GM10266 (cell line): ENCODE results near the gene CADPS.

ENCODE experiments used
- DNase-seq: peaks from one replicate; pipeline ENCODE4 v3.0.0; 2012; ENCODE audit errors: extremely low spot score
- CTCF ChIP-seq: IDR thresholded peaks from 2 replicates; pipeline ENCODE4 v1.5.1; 2012; ENCODE audit warnings: mild to moderate bottlenecking, low read depth; ENCODE audit not compliant: control insufficient read depth, insufficient read depth; ENCODE audit errors: missing control alignments

CADPS gene

GRCh38 chr3:62710751-62711150, 164.5 kb downstream of the CADPS start:
- TF ChIP-seq CTCF: no peak
- DNase-seq: no peak

GRCh38 chr3:62708638-62709373, 166.4 kb downstream of the CADPS start:
- TF ChIP-seq CTCF: no peak
- no peak for DNase-seq

GRCh38 chr3:62705721-62706120, 169.5 kb downstream of the CADPS start:
- no peak for TF ChIP-seq CTCF
- DNase-seq: no peak

- no peak for DNase-seq
- TF ChIP-seq CTCF: no peak
Measured at GRCh38 chr3:62703451-62704167, 171.6 kb downstream of the CADPS start.

- DNase-seq: no peak
Measured at GRCh38 chr3:62700357-62700756, 174.9 kb downstream of the CADPS start.

GRCh38 chr3:62699728-62700127, 175.5 kb downstream of the CADPS start:
- no peak for TF ChIP-seq CTCF
- DNase-seq: no peak

More at GRCh38 chr3:62700357-62700756, 174.9 kb downstream of the CADPS start:
- no peak for TF ChIP-seq CTCF

GRCh38 chr3:62696011-62696410, 179.2 kb downstream of the CADPS start:
- DNase-seq: no peak
- no peak for TF ChIP-seq CTCF
